NB4 (cell line): ENCODE results near the gene TRMT61B.

Experiments
- CTCF ChIP-seq: IDR thresholded peaks from one replicate; pipeline ENCODE4 v1.5.1; 2012; ENCODE audit warnings: low read depth, low read length
- MYC ChIP-seq: IDR thresholded peaks from 2 replicates; pipeline ENCODE4 v1.6.1; 2011; ENCODE audit warnings: low read depth, low read length
- POLR2A ChIP-seq: IDR thresholded peaks from 2 replicates; pipeline ENCODE4 v1.6.1; 2011; ENCODE audit warnings: mild to moderate bottlenecking; ENCODE audit not compliant: insufficient read length; ENCODE audit errors: extremely low read depth

- TF ChIP-seq MYC (no peak), CTCF (no peak), POLR2A (no peak)
Observed at GRCh38 chr2:28868611-28869010, 1.5 kb downstream of the TRMT61B start.
